DND-41 (cell line): ENCODE data around the gene CHCHD5.

Experiments used
- ATAC-seq: fragments of 200-7000 bp; cut with Tn5 transposase; 3 replicates; pipeline ENCODE4 v1.9.1; 2021; ENCODE audit warnings: low read depth; ENCODE audit not compliant: insufficient read depth
- DNase-seq: peaks from one replicate; pipeline ENCODE4 v3.0.0-alpha.2; 2020
- H2AFZ ChIP-seq: 2 replicates; pipeline ENCODE4 v1.6.0; 2012; ENCODE audit warnings: low read depth, low read length
- H3K27ac ChIP-seq: 2 replicates; pipeline ENCODE4 v1.5.1; 2012; ENCODE audit warnings: low read length, inconsistent platforms
- H3K27me3 ChIP-seq: fragments of 200-600 bp; sonication (generic); 2 replicates; pipeline ENCODE4 v1.6.0; 2012; ENCODE audit warnings: low read length, mild to moderate bottlenecking, inconsistent platforms; ENCODE audit not compliant: insufficient read depth, poor library complexity
- H3K36me3 ChIP-seq: 2 replicates; pipeline ENCODE4 v1.5.1; 2012; ENCODE audit warnings: low read length, inconsistent platforms; ENCODE audit not compliant: insufficient read depth
- H3K4me1 ChIP-seq: 2 replicates; pipeline ENCODE4 v1.5.1; 2012; ENCODE audit warnings: mild to moderate bottlenecking, low read length; ENCODE audit not compliant: insufficient read depth
- H3K4me2 ChIP-seq: 2 replicates; pipeline ENCODE4 v1.6.0; 2012; ENCODE audit warnings: mild to moderate bottlenecking, moderate library complexity, low read length, inconsistent platforms; ENCODE audit not compliant: insufficient read depth
- H3K4me3 ChIP-seq, 2 experiments: fragments of 200-600 bp in 1 of 2; shearing (Covaris generic) in 1 of 2; 2 replicates each; pipeline ENCODE4 v1.5.1; 2012 to 2016; ENCODE audit warnings: inconsistent platforms in 2 of 2, low read length in 2 of 2, mild to moderate bottlenecking in 2 of 2, low read depth in 1 of 2, moderate library complexity in 1 of 2
- H3K79me2 ChIP-seq: 2 replicates; pipeline ENCODE4 v1.6.0; 2012; ENCODE audit warnings: low read length, inconsistent platforms; ENCODE audit not compliant: insufficient read depth
- H3K9ac ChIP-seq: 2 replicates; pipeline ENCODE4 v1.6.0; 2012; ENCODE audit warnings: low read depth, mild to moderate bottlenecking, inconsistent platforms, low read length, moderate library complexity
- H3K9me3 ChIP-seq: 2 replicates; pipeline ENCODE4 v1.5.1; 2012; ENCODE audit warnings: low read length, moderate library complexity, mild to moderate bottlenecking, inconsistent platforms; ENCODE audit not compliant: insufficient read depth, severe bottlenecking
- H4K20me1 ChIP-seq: 2 replicates; pipeline ENCODE4 v1.6.0; 2012; ENCODE audit warnings: low read length; ENCODE audit not compliant: insufficient read depth
- CTCF ChIP-seq: IDR thresholded peaks from 2 replicates; pipeline ENCODE4 v1.5.1; 2012; ENCODE audit warnings: borderline replicate concordance, low read length, moderate library complexity, mild to moderate bottlenecking; ENCODE audit not compliant: poor library complexity, severe bottlenecking; ENCODE audit errors: extremely low read depth
- EZH2 ChIP-seq: IDR thresholded peaks from 3 replicates; pipeline ENCODE4 v1.6.1; 2012; ENCODE audit warnings: borderline replicate concordance, low read depth, mild to moderate bottlenecking, moderate library complexity, low read length, inconsistent platforms; ENCODE audit not compliant: severe bottlenecking

The CHCHD5 gene

GRCh38 chr2:112593736-112594135 is 9.3 kb downstream of the CHCHD5 start:
- Histone ChIP-seq H3K4me1 (no peaks in the 10 kb centered on the region), H3K27ac (no peak overlapping the region), H2AFZ (no peak overlapping the region), H3K9me3 (no peaks in the 10 kb centered on the region), H3K4me2 (no peak overlapping the region), H3K9ac (no peak overlapping the region), H3K79me2 (no peaks in the 10 kb centered on the region), H3K36me3 (no peaks in the 10 kb centered on the region), H3K4me3 (no peak overlapping the region), H3K27me3 (no peaks in the 10 kb centered on the region), H4K20me1 (no peaks in the 10 kb centered on the region)
- DNase-seq (no peak), ATAC-seq (no peak)
- TF ChIP-seq EZH2: no peak
- TF ChIP-seq CTCF: no peak

DNA sequence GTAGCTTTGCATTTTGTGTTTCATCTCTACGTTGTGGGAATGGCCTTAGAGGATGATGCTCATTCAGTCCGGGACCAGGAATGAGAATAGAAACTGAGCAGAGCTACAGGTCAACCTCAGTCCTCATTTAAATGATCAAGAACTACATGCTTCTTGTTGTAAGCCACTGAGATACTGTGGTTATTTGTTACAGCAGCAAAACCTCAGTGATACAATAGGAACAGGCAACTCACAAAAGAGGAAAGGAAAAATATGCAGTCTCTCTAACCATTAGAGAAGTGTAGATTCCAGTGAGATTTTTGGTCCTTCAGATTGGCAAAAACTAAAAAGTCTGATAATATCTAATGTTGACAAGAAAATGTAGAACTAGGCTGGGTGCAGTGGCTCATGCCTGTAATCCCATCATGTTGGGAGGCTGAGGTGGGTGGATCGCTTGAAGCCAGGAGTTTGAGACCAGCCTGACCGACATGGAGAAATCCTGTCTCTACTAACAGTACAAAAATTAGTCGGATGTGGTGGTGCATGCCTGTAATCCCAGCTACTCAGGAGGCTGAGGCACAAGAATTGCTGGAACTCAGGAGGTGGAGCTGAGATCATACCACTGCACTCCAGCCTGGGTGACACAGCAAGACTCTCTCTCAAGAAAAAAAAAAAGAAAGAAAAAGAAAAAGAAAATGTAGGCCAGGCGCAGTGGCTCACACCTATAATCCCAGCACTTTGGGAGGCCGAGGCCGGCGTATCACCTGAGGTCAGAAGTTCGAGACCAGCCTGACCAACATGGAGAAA is 13.3 kb downstream of the CHCHD5 start:
- TF ChIP-seq CTCF (no peak), EZH2 (no peak)
- peaks cover 4% of the 10 kb centered on the region; the same call in 1 of the 2 replicates for H3K4me1 ChIP-seq
- no peak overlapping the region for H3K27ac ChIP-seq
- no peak for DNase-seq
- H3K79me2 ChIP-seq: no peaks in the 10 kb centered on the region
- no peaks in the 10 kb centered on the region for H3K9me3 ChIP-seq
- no peak overlapping the region for H2AFZ ChIP-seq
- no peak overlapping the region for H3K4me3 ChIP-seq
- ATAC-seq: no peak
- no peaks in the 10 kb centered on the region for H4K20me1 ChIP-seq
- H3K4me2 ChIP-seq: no peak overlapping the region
- no peaks in the 10 kb centered on the region for H3K36me3 ChIP-seq
- H3K27me3 ChIP-seq: no peaks in the 10 kb centered on the region
- no peak overlapping the region for H3K9ac ChIP-seq

- no peak overlapping the region for H3K4me3 ChIP-seq
- no peaks in the 10 kb centered on the region for H3K27me3 ChIP-seq
- H3K4me2 ChIP-seq: no peak overlapping the region
- ATAC-seq (no peak), DNase-seq (no peak)
- H3K36me3 ChIP-seq: no peaks in the 10 kb centered on the region
- no peaks in the 10 kb centered on the region for H4K20me1 ChIP-seq
- no peaks in the 10 kb centered on the region for H3K79me2 ChIP-seq
- H3K9ac ChIP-seq: no peak overlapping the region
- TF ChIP-seq CTCF (no peak), EZH2 (no peak)
- H3K9me3 ChIP-seq: no peaks in the 10 kb centered on the region
- H3K27ac ChIP-seq: no peak overlapping the region
- no peak overlapping the region for H2AFZ ChIP-seq
- peaks cover 4% of the 10 kb centered on the region; the same call in 1 of the 2 replicates for H3K4me1 ChIP-seq
Observed at GRCh38 chr2:112600634-112601033, 16.2 kb downstream of the CHCHD5 start.
